Prostate gland (tissue), 2 donors: Measurements from ENCODE around the gene NRROS. TPM values are rescaled to one million over a fixed set of nuclear protein-coding genes. Genes with fewer than 3 reads are reported as not detected.

Experiments used
- DNase-seq: peaks from one replicate; pipeline ENCODE4 v3.0.0-alpha.2; 2019; ENCODE audit warnings: low spot score
- H3K27ac ChIP-seq, 2 donors: fragments of 200-600 bp; sonication (generic); 2 replicates each; pipeline ENCODE4 v1.5.1; 2017 to 2019
- H3K27me3 ChIP-seq: fragments of 200-600 bp; sonication (generic); replicated peaks from 2 replicates; pipeline ENCODE4 v1.5.1; 2019; ENCODE audit not compliant: insufficient read depth
- H3K36me3 ChIP-seq, 2 donors: fragments of 200-600 bp; sonication (generic); 1 replicate in 1 of 2; 2 replicates in 1 of 2; pipeline versions ENCODE4 v1.5.1 to v1.8.1; 2017 to 2019
- H3K4me1 ChIP-seq: fragments of 200-600 bp; sonication (generic); replicated peaks from 2 replicates; pipeline ENCODE4 v1.5.1; 2019
- H3K4me3 ChIP-seq, 2 donors: fragments of 200-600 bp; sonication (generic); 2 replicates each; pipeline ENCODE4 v1.5.1; 2017 to 2019
- H3K9me3 ChIP-seq: fragments of 200-600 bp; sonication (generic); 2 replicates; pipeline ENCODE4 v1.5.1; 2017
- CTCF ChIP-seq, 4 experiments: fragments of 200-600 bp in 2 of 4; fragments of 450-650 bp in 2 of 4; sonication (generic) in 2 of 4; IDR thresholded peaks; 1 replicate in 3 of 4; 2 replicates in 1 of 4; pipeline ENCODE4 v1.5.1; 2016 to 2019; ENCODE audit warnings: antibody characterized with exemption in 4 of 4, mild to moderate bottlenecking in 2 of 4, moderate library complexity in 2 of 4
- POLR2A ChIP-seq: fragments of 450-650 bp; IDR thresholded peaks from one replicate; pipeline ENCODE4 v1.6.1; 2016; ENCODE audit warnings: antibody characterized with exemption, mild to moderate bottlenecking
- POLR2AphosphoS5 ChIP-seq: sonication (generic); formaldehyde crosslinking; IDR thresholded peaks from one replicate; pipeline ENCODE4 v1.6.1; 2017; ENCODE audit warnings: antibody characterized with exemption
- WGBS: methylation state at CpG from one replicate; pipeline ENCODE4 v1.1.5; 2018; 5-methylcytosine and 5-hydroxymethylcytosine counted together
- intact Hi-C: fragments of 100-400 bp; cut with DNase I; formaldehyde crosslinking; loops from one replicate; pipeline ENCODE4 v1.14.2; 2022
- total RNA-seq, 2 donors: library from RNA; depleted of rRNA; stranded (reverse); fragments of >200 nt; gene quantifications; one replicate each; pipeline ENCODE4 v1.1.0, GENCODE V29; 2016

Gene NRROS
- total RNA-seq, 2 donors from 2014 or later = 2.0 to 5.5 TPM

GRCh38 chr3:196624067-196624790 lies 15.3 kb upstream of the NRROS start:
- Histone ChIP-seq H3K36me3 (no peaks in the 10 kb centered on the region), H3K27me3 (no peaks in the 10 kb centered on the region), H3K9me3 (no peaks in the 10 kb centered on the region), H3K4me1 (no peaks in the 10 kb centered on the region), H3K4me3 (no peak overlapping the region), H3K27ac (peak overlapping the region in 1 of 2 donors; percentile 23)
- intact Hi-C loops = no loop called here
- 73% methylated on average over 12 of the region's 12 CpGs for WGBS
- DNase-seq = no peak
- TF ChIP-seq CTCF (IDR thresholded peaks at IDR 0.05) = no peak
- no peak for TF ChIP-seq POLR2A
- no peak for TF ChIP-seq POLR2AphosphoS5

GRCh38 chr3:196624907-196625306 lies 14.6 kb upstream of the NRROS start:
- H3K4me3 ChIP-seq = no peak overlapping the region
- 92% methylated on average over 16 of the region's 16 CpGs for WGBS
- TF ChIP-seq POLR2A = no peak
- TF ChIP-seq CTCF (IDR thresholded peaks at IDR 0.05) = no peak
- no peak for TF ChIP-seq POLR2AphosphoS5

DNA sequence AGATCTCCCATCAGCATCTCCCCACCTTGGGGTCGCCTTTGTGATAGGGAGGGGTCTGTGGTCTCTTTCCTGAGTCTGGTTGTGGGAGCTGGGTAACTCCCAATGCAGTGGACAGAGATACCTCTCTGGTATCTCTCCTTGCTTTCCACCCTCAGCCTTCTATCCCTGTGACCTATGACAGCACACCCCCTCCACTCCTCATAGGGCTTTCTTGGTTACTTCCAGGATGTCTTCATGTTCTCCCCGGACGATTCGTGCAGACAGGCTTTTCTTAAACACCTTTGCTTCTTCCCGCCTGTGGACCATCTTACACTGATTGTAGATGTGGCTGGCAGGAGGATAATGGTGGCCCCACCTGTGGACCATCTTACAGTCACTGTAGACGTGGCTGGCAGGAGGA lies 14.2 kb upstream of the NRROS start:
- TF ChIP-seq POLR2A (no peak), CTCF (IDR thresholded peaks at IDR 0.05) (no peak), POLR2AphosphoS5 (no peak)
- no peaks in the 10 kb centered on the region for H3K36me3 ChIP-seq
- DNase-seq = no peak
- no peak overlapping the region for H3K4me3 ChIP-seq
- WGBS = 84% methylated on average over 6 of the region's 6 CpGs
- intact Hi-C loops = no loop called here
- no peaks in the 10 kb centered on the region for H3K27me3 ChIP-seq
- no peak overlapping the region for H3K27ac ChIP-seq
- H3K4me1 ChIP-seq = no peaks in the 10 kb centered on the region
- no peaks in the 10 kb centered on the region for H3K9me3 ChIP-seq

More at GRCh38 chr3:196624907-196625306, 14.6 kb upstream of the NRROS start:
- Histone ChIP-seq H3K9me3 (no peaks in the 10 kb centered on the region), H3K27ac (peak overlapping the region in 1 of 2 donors; percentile 23), H3K36me3 (no peaks in the 10 kb centered on the region), H3K27me3 (no peaks in the 10 kb centered on the region), H3K4me1 (no peaks in the 10 kb centered on the region)
- no peak for DNase-seq
- intact Hi-C loops = no loop called here

- TF ChIP-seq POLR2AphosphoS5 (no peak), POLR2A (no peak), CTCF (IDR thresholded peaks at IDR 0.05) (no peak)
- no peak overlapping the region for H3K4me3 ChIP-seq
- no peaks in the 10 kb centered on the region for H3K27me3 ChIP-seq
- no peak overlapping the region for H3K27ac ChIP-seq
- no peaks in the 10 kb centered on the region for H3K9me3 ChIP-seq
- H3K36me3 ChIP-seq = no peaks in the 10 kb centered on the region
- no peaks in the 10 kb centered on the region for H3K4me1 ChIP-seq
- WGBS = 89% methylated on average over 8 of the region's 8 CpGs
- intact Hi-C loops = no loop called here
- DNase-seq = no peak
Observed at GRCh38 chr3:196627918-196628231, 11.6 kb upstream of the NRROS start.

- no peak overlapping the region for H3K27ac ChIP-seq
- no peak overlapping the region for H3K4me3 ChIP-seq
- H3K36me3 ChIP-seq = no peaks in the 10 kb centered on the region
- no peaks in the 10 kb centered on the region for H3K4me1 ChIP-seq
- DNase-seq = no peak
- WGBS = 91% methylated on average over 2 of the region's 2 CpGs
- intact Hi-C loops = no loop called here
- no peaks in the 10 kb centered on the region for H3K27me3 ChIP-seq
- no peak for TF ChIP-seq POLR2AphosphoS5
- H3K9me3 ChIP-seq = no peaks in the 10 kb centered on the region
Observed at GRCh38 chr3:196629228-196629627, 10.3 kb upstream of the NRROS start.
